BE2C (cell line): Measurements from ENCODE around the gene C5orf24.

Experiments
- DNase-seq: peaks from one replicate; pipeline ENCODE4 v3.0.0-alpha.2; 2020
- H3K27me3 ChIP-seq: fragments of 250-450 bp; sonication (Bioruptor Pico); 2 replicates; pipeline ENCODE4 v1.5.1; 2020; ENCODE audit warnings: mild to moderate bottlenecking
- H3K36me3 ChIP-seq: fragments of 250-450 bp; sonication (Bioruptor Pico); 2 replicates; pipeline ENCODE4 v1.5.1; 2020; ENCODE audit warnings: mild to moderate bottlenecking
- H3K4me1 ChIP-seq: fragments of 250-450 bp; sonication (Bioruptor Pico); 2 replicates; pipeline ENCODE4 v1.5.1; 2020
- H3K4me3 ChIP-seq: 2 replicates; pipeline ENCODE4 v1.5.1; 2011; ENCODE audit warnings: low read depth, low read length
- H3K9me3 ChIP-seq: fragments of 250-450 bp; sonication (Bioruptor Pico); 2 replicates; pipeline ENCODE4 v1.5.1; 2020
- TF ChIP-seq, protein P1 (sequence below): IDR thresholded peaks from 2 replicates; pipeline ENCODE4 v1.5.1; 2012; ENCODE audit warnings: mild to moderate bottlenecking, low read depth, low read length

Gene C5orf24

DNA sequence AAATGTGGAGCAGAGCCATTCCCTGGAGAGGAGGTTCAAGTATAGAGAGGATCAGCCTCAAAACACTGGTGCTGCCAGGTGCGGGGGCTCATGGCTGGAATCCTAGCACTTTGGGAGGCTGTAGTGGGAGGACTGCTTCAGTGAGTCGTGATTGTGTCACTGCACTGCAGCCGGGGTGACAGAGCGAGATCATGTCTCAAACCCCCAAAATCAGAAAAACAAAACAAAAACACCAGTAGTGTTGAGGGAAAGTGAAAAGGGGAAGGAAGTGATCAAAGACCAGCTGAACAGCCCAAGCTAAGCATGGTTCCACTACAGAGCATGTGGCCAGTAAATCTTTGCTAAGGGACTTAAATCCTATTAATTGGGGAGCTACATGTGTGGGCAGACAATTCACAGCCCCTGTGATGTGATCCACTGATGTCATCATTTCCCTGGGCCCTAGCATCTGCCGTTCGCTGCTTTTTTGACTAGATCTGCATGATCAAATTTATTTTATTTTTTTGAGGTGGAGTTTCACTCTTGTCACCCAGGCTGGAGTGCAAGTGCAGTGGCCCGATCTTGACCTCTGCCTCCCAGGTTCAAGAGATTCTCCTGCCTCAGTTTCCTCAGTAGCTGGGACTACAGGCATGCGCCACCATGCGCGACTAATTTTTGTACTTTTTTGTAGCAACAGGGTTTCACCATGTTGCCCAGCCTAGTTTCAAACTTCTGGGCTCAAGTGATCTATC is 56.5 kb downstream of the C5orf24 start:
- no peaks in the 10 kb centered on the region for H3K4me1 ChIP-seq
- H3K27me3 ChIP-seq, result no peaks in the 10 kb centered on the region
- no peak overlapping the region for H3K4me3 ChIP-seq
- no peaks in the 10 kb centered on the region for H3K9me3 ChIP-seq
- TF ChIP-seq, protein P1, sequence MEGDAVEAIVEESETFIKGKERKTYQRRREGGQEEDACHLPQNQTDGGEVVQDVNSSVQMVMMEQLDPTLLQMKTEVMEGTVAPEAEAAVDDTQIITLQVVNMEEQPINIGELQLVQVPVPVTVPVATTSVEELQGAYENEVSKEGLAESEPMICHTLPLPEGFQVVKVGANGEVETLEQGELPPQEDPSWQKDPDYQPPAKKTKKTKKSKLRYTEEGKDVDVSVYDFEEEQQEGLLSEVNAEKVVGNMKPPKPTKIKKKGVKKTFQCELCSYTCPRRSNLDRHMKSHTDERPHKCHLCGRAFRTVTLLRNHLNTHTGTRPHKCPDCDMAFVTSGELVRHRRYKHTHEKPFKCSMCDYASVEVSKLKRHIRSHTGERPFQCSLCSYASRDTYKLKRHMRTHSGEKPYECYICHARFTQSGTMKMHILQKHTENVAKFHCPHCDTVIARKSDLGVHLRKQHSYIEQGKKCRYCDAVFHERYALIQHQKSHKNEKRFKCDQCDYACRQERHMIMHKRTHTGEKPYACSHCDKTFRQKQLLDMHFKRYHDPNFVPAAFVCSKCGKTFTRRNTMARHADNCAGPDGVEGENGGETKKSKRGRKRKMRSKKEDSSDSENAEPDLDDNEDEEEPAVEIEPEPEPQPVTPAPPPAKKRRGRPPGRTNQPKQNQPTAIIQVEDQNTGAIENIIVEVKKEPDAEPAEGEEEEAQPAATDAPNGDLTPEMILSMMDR, result no peak
- no peak for DNase-seq
- H3K36me3 ChIP-seq, result no peaks in the 10 kb centered on the region; the same call in none of the 2 replicates

DNA sequence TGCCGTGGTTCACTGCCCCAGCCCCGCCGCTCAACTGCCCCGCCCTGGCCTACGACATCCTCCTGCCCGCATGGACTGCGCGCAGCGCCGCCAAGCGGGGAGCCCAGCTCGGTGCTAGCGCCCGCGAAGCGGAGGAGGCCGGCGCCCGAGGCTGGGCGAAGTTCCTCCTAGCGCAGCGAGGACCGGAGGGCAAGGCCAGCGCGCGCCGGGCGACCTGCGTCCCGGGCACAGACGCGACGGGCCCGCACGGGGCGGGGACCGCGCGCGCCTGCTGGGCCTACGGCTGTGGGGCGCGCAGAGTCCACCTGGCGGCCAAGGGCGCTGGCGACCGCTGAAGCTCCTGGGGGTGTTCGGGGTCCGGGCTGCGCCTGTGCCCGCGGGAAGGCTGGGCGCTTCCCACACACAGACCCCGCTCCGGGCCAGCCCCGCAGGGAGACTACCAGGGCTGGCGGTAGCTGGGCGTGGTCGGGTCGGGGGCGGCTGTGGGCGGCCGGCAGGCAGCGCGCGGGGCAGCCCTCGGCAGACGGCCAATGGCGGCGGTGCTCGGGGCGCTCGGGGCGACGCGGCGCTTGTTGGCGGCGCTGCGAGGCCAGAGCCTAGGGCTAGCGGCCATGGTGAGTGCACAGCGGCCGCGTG is 59.0 kb downstream of the C5orf24 start, which contains the start of gene PCBD2:
Gene PCBD2 (plus strand): TSS at position 522 of the 636 bp plus-strand sequence. CDS start 9 bp downstream, at position 531.
- TF ChIP-seq, protein P1, result peak; percentile 80
- H3K4me3 ChIP-seq, result peak within 1 kb of the TSS; percentile 90
- peak; percentile 97 for DNase-seq
- no peaks in the 10 kb centered on the region for H3K36me3 ChIP-seq
- no peaks in the 10 kb centered on the region for H3K4me1 ChIP-seq
- H3K9me3 ChIP-seq, result no peaks in the 10 kb centered on the region
- H3K27me3 ChIP-seq, result no peaks in the 10 kb centered on the region

DNA sequence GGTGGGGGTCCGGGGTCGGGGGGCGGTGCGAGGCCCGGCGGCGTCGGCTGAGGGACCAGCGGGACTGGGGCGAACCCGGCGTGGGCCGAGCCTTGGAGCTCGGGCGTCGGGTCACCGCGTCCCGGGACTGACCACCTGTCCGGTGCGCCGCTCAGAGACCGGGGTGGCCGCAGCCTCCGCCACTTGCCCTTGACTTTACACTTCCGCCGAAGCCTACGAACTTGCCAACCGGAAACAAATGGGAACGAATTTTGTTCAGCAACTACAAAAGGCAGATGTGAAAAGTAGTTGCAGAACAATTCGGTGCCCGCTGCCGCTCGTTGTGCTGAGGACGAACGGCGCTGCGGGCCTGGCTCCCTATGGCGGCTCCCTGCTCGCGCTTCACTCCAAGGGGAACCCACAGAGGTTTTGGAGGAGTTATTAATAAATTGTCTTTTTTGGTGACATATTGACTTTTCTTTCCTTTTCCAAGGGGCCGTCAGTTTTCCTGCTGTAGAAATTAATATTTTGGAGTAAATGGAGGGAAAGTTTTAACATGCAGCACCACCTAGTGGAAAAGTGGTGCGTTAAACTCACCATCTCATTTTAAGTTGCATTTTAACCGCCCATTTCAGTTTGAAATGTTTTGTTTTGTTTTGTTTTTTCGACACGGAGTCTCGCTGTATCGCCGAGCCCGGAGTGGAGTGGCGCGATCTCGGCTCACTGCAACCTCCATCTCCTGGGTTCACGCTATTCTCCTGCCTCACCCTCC is 59.7 kb downstream of the C5orf24 start:
- TF ChIP-seq, protein P1, result peak; percentile 78
- Histone ChIP-seq H3K4me1 (no peaks in the 10 kb centered on the region), H3K9me3 (no peaks in the 10 kb centered on the region), H3K27me3 (no peaks in the 10 kb centered on the region), H3K4me3 (peak overlapping the region; percentile 90), H3K36me3 (peaks cover 4% of the 10 kb centered on the region)
- peak; percentile 59 for DNase-seq

DNA sequence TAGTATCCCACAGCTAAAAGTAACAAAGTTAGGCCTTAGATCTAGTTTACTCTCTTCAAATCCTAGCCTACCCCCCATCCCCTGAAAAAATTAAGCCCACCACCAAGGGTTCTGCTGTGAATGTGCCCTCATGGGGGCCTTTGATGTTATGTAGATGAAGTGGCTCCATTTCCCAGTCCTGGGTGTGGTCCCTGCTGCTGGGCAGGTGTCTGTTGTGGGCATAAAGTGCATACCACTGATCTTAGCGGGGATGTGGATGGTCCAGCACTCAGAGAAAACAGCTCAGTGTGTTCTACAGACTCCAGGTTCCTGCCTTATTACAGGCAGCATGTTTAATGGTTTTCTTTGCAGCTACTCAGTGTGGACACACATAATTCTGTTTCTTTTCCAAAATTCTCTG is 61.0 kb downstream of the C5orf24 start:
- no peaks in the 10 kb centered on the region for H3K9me3 ChIP-seq
- TF ChIP-seq, protein P1, result no peak
- H3K4me3 ChIP-seq, result no peak overlapping the region
- no peaks in the 10 kb centered on the region for H3K4me1 ChIP-seq
- peaks cover 12% of the 10 kb centered on the region for H3K36me3 ChIP-seq
- no peak for DNase-seq
- H3K27me3 ChIP-seq, result no peaks in the 10 kb centered on the region
